WERI-Rb-1 (cell line): ENCODE results near the gene KRTAP10-11.

Source experiments
- DNase-seq: peaks from one replicate; pipeline ENCODE4 v3.0.0-alpha.2; 2020
- H3K27ac ChIP-seq: fragments of 250-450 bp; sonication (Bioruptor Pico); 2 replicates; pipeline ENCODE4 v1.5.1; 2020; ENCODE audit warnings: mild to moderate bottlenecking, moderate library complexity
- H3K27me3 ChIP-seq: fragments of 250-450 bp; sonication (Bioruptor Pico); 2 replicates; pipeline ENCODE4 v1.5.1; 2021; ENCODE audit warnings: mild to moderate bottlenecking, low read depth, moderate library complexity; ENCODE audit not compliant: insufficient read depth, severe bottlenecking
- H3K36me3 ChIP-seq: fragments of 250-450 bp; sonication (Bioruptor Pico); 2 replicates; pipeline ENCODE4 v1.5.1; 2020; ENCODE audit warnings: mild to moderate bottlenecking, moderate library complexity
- H3K4me3 ChIP-seq: 2 replicates; pipeline ENCODE4 v1.5.1; 2011; ENCODE audit warnings: low read depth, mild to moderate bottlenecking, control low read depth, low read length
- H3K9me3 ChIP-seq: fragments of 250-450 bp; sonication (Bioruptor Pico); 2 replicates; pipeline ENCODE4 v1.5.1; 2021; ENCODE audit warnings: mild to moderate bottlenecking, moderate library complexity; ENCODE audit not compliant: severe bottlenecking
- TF ChIP-seq, protein P1 (sequence below): IDR thresholded peaks from 2 replicates; pipeline ENCODE4 v1.5.1; 2011; ENCODE audit warnings: low read depth, mild to moderate bottlenecking, control low read depth, inconsistent platforms, low read length

The KRTAP10-11 gene

GRCh38 chr21:44601596-44602462 is 44.4 kb upstream of the KRTAP10-11 start:
- Histone ChIP-seq H3K36me3 (no peaks in the 10 kb centered on the region), H3K27ac (no peak overlapping the region), H3K27me3 (no peaks in the 10 kb centered on the region), H3K4me3 (no peak overlapping the region), H3K9me3 (peaks cover 13% of the 10 kb centered on the region)
- TF ChIP-seq, protein P1, sequence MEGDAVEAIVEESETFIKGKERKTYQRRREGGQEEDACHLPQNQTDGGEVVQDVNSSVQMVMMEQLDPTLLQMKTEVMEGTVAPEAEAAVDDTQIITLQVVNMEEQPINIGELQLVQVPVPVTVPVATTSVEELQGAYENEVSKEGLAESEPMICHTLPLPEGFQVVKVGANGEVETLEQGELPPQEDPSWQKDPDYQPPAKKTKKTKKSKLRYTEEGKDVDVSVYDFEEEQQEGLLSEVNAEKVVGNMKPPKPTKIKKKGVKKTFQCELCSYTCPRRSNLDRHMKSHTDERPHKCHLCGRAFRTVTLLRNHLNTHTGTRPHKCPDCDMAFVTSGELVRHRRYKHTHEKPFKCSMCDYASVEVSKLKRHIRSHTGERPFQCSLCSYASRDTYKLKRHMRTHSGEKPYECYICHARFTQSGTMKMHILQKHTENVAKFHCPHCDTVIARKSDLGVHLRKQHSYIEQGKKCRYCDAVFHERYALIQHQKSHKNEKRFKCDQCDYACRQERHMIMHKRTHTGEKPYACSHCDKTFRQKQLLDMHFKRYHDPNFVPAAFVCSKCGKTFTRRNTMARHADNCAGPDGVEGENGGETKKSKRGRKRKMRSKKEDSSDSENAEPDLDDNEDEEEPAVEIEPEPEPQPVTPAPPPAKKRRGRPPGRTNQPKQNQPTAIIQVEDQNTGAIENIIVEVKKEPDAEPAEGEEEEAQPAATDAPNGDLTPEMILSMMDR, result no peak
- DNase-seq, result peak; percentile 38

- H3K9me3 ChIP-seq, result peaks cover 13% of the 10 kb centered on the region
- TF ChIP-seq, protein P1, result no peak
- no peak for DNase-seq
- H3K27ac ChIP-seq, result no peak overlapping the region
- H3K36me3 ChIP-seq, result no peaks in the 10 kb centered on the region
- H3K27me3 ChIP-seq, result no peaks in the 10 kb centered on the region
- H3K4me3 ChIP-seq, result no peak overlapping the region
Observed at GRCh38 chr21:44602463-44602850, 43.8 kb upstream of the KRTAP10-11 start.

DNA sequence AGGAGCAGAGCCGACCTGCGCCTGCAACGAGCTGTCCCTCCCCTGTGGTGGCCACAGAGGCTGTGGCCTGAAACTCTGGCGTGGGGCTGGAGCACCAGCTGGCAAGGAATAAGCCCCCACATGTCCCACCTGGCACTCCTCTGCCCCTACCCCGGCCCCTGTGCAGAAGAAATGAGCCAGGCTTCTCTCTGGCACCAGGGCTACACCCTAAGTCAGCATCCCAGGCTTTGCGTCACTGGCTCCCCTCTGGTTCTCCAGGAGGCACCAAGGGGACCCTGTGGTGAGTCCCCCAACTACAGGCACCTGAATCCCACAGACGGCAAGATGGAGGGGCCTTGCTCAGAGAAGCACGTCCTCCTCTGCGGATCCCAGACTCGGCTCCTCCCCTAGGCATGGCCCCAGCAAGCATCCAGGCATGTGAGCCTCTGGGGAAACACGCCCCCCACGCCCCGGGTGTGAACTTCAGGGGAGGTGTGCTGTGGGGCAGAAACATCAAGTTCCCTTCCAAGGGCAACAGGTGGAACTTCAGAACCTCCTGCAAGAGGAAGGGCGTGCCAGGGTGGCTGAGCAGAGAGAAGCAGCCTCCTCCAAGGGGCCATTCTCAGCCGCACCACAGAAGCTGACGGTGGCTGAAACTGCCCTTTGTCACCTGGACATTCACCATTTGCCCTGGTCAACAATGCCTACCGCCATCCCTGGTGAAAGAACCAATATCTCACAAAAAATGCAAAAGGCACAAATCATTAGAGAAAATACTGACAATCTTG is 42.9 kb upstream of the KRTAP10-11 start:
- TF ChIP-seq, protein P1, result no peak
- H3K27me3 ChIP-seq, result no peaks in the 10 kb centered on the region
- DNase-seq, result no peak
- H3K9me3 ChIP-seq, result peaks cover 13% of the 10 kb centered on the region
- no peaks in the 10 kb centered on the region for H3K36me3 ChIP-seq
- no peak overlapping the region for H3K4me3 ChIP-seq
- H3K27ac ChIP-seq, result no peak overlapping the region

GRCh38 chr21:44603911-44604310 is 42.3 kb upstream of the KRTAP10-11 start:
- peaks cover 10% of the 10 kb centered on the region for H3K9me3 ChIP-seq
- no peak for DNase-seq
- H3K36me3 ChIP-seq, result no peaks in the 10 kb centered on the region
- H3K4me3 ChIP-seq, result no peak overlapping the region
- TF ChIP-seq, protein P1, result no peak
- H3K27ac ChIP-seq, result no peak overlapping the region
- H3K27me3 ChIP-seq, result no peaks in the 10 kb centered on the region

GRCh38 chr21:44606495-44606894 is 39.7 kb upstream of the KRTAP10-11 start:
- Histone ChIP-seq H3K27me3 (no peaks in the 10 kb centered on the region), H3K9me3 (peaks cover 27% of the 10 kb centered on the region), H3K27ac (no peak overlapping the region), H3K36me3 (no peaks in the 10 kb centered on the region), H3K4me3 (no peak overlapping the region)
- no peak for DNase-seq
- TF ChIP-seq, protein P1, result no peak
